WTC11 (cell line): Measurements from ENCODE around the gene VAMP4. TPM values are rescaled to one million over a fixed set of nuclear protein-coding genes. Genes with fewer than 3 reads are reported as not detected.

Experiments used
- ATAC-seq: fragments of 200-7000 bp; cut with Tn5 transposase; 2 replicates; pipeline ENCODE4 v1.10.0; 2021; ENCODE audit warnings: mild to moderate bottlenecking, moderate library complexity
- CTCF ChIA-PET: fragments of 300-600 bp; sonication (Branson Sonifier 250); formaldehyde crosslinking; loops from one replicate; lab custom pipeline; 2021; ENCODE audit warnings: antibody characterized with exemption; lab: Charles Lee
- POLR2A ChIA-PET: fragments of 350-600 bp; sonication (Branson Sonifier 250); formaldehyde crosslinking; loops from one replicate; lab custom pipeline; 2021; ENCODE audit warnings: antibody characterized with exemption; lab: Charles Lee
- DNase-seq: peaks from one replicate; pipeline ENCODE4 v3.0.0; 2021; ENCODE audit warnings: low spot score
- H3K27ac Mint-ChIP-seq: 2 replicates; pipeline ENCODE4 v1.8.0; 2021; ENCODE audit warnings: mixed read lengths
- H3K27me3 Mint-ChIP-seq: 2 replicates; pipeline ENCODE4 v1.8.0; 2021; ENCODE audit warnings: low read depth, mild to moderate bottlenecking, moderate library complexity, mixed read lengths
- H3K36me3 Mint-ChIP-seq: 2 replicates; pipeline ENCODE4 v1.8.0; 2021; ENCODE audit warnings: mixed read lengths
- H3K4me1 Mint-ChIP-seq: 2 replicates; pipeline ENCODE4 v1.8.0; 2022; ENCODE audit warnings: mixed read lengths
- H3K4me3 Mint-ChIP-seq: 2 replicates; pipeline ENCODE4 v1.8.0; 2021; ENCODE audit warnings: mild to moderate bottlenecking, moderate library complexity, mixed read lengths
- H3K9me3 Mint-ChIP-seq: 2 replicates; pipeline ENCODE4 v1.8.0; 2021; ENCODE audit warnings: mixed read lengths
- AFF4 ChIP-seq: sonication (generic); formaldehyde crosslinking; IDR thresholded peaks from 2 replicates; pipeline ENCODE4 v1.8.1; 2023; ENCODE audit warnings: mild to moderate bottlenecking, missing genetic modification reagents, borderline replicate concordance
- AR ChIP-seq: fragments of 250-450 bp; sonication (Bioruptor Pico); IDR thresholded peaks from 2 replicates; pipeline ENCODE4 v1.9.0; 2021; ENCODE audit warnings: mild to moderate bottlenecking
- ARID4B ChIP-seq: sonication (generic); formaldehyde crosslinking; IDR thresholded peaks from 2 replicates; pipeline ENCODE4 v1.8.0; 2023; ENCODE audit warnings: missing genetic modification reagents, mild to moderate bottlenecking, borderline replicate concordance
- E2F4 ChIP-seq: sonication (generic); formaldehyde crosslinking; IDR thresholded peaks from 2 replicates; pipeline ENCODE4 v1.8.1; 2022; ENCODE audit warnings: low read depth, mild to moderate bottlenecking, moderate library complexity, missing genetic modification reagents, borderline replicate concordance
- ELF4 ChIP-seq: sonication (generic); formaldehyde crosslinking; IDR thresholded peaks from 2 replicates; pipeline ENCODE4 v1.8.1; 2022; ENCODE audit warnings: low read depth, mild to moderate bottlenecking, moderate library complexity, missing genetic modification reagents
- NR1H2 ChIP-seq: sonication (generic); formaldehyde crosslinking; IDR thresholded peaks from 2 replicates; pipeline ENCODE4 v1.9.0; 2021; ENCODE audit warnings: mild to moderate bottlenecking, moderate library complexity, missing genetic modification reagents
- NR3C1 ChIP-seq: sonication (generic); formaldehyde crosslinking; conservative IDR thresholded peaks from 2 replicates; pipeline ENCODE4 v1.8.1; 2023; ENCODE audit warnings: low read depth, mild to moderate bottlenecking, missing genetic modification reagents
- OVOL2 ChIP-seq: fragments of 250-450 bp; sonication (Bioruptor Pico); IDR thresholded peaks from 2 replicates; pipeline ENCODE4 v1.9.0; 2021; ENCODE audit warnings: mild to moderate bottlenecking, borderline replicate concordance
- PREB ChIP-seq: sonication (generic); formaldehyde crosslinking; IDR thresholded peaks from 2 replicates; pipeline ENCODE4 v1.8.1; 2022; ENCODE audit warnings: mild to moderate bottlenecking, missing genetic modification reagents, moderate library complexity, borderline replicate concordance
- USF1 ChIP-seq: sonication (generic); formaldehyde crosslinking; IDR thresholded peaks from 2 replicates; pipeline ENCODE4 v1.8.0; 2022; ENCODE audit warnings: mild to moderate bottlenecking, missing genetic modification reagents
- ZNF121 ChIP-seq: sonication (generic); formaldehyde crosslinking; IDR thresholded peaks from 2 replicates; pipeline ENCODE4 v1.8.0; 2023; ENCODE audit warnings: missing genetic modification reagents
- ZNF219 ChIP-seq: sonication (generic); formaldehyde crosslinking; IDR thresholded peaks from 2 replicates; pipeline ENCODE4 v1.8.0; 2023; ENCODE audit warnings: missing genetic modification reagents, mild to moderate bottlenecking, borderline replicate concordance
- ZNF416 ChIP-seq: fragments of 250-450 bp; sonication (Bioruptor Pico); IDR thresholded peaks from 2 replicates; pipeline ENCODE4 v1.9.0; 2021; ENCODE audit warnings: mild to moderate bottlenecking, inconsistent platforms
- total RNA-seq: library from RNA; stranded (reverse); gene quantifications from 3 replicates; pipeline ENCODE4 v1.2.3, GENCODE V29; 2021

The VAMP4 gene
- total RNA-seq, 1 experiment from 2014 or later: 11.4 TPM

- TF ChIP-seq E2F4 (CRISPR knock-in tag): no peak
- no peak for TF ChIP-seq ARID4B (CRISPR knock-in tag)
- no peak for TF ChIP-seq ZNF219 (CRISPR knock-in tag)
- TF ChIP-seq ELF4 (CRISPR knock-in tag): no peak
- TF ChIP-seq AR (CRISPR knock-in tag): no peak
- TF ChIP-seq NR1H2 (CRISPR knock-in tag): no peak
- no peak for TF ChIP-seq USF1 (CRISPR knock-in tag)
- TF ChIP-seq, all 79 proteins: peak for 0
These were observed 77.8 kb downstream of the VAMP4 start (continued) for GRCh38 chr1:171663854-171664575.

GRCh38 chr1:171663036-171663853 lies 78.6 kb downstream of the VAMP4 start:
- Mint-ChIP-seq H3K9me3 (peaks cover 16% of the 10 kb centered on the region; the same call in 1 of the 2 replicates), H3K36me3 (no peaks in the 10 kb centered on the region), H3K27ac (no peak overlapping the region), H3K27me3 (no peaks in the 10 kb centered on the region), H3K4me3 (no peak overlapping the region), H3K4me1 (peaks cover 11% of the 10 kb centered on the region)
- POLR2A ChIA-PET: no interaction called here
- DNase-seq (no peak), ATAC-seq (no peak)
- CTCF ChIA-PET: interaction anchor here (0.8 to 1.6 kb wide), 2 partner anchors 8 to 19 kb away, joined by 6 read pairs; no protein-coding TSS in a partner anchor
- TF ChIP-seq ARID4B (CRISPR knock-in tag) (no peak), ZNF416 (CRISPR knock-in tag) (no peak), NR3C1 (CRISPR knock-in tag) (no peak), PREB (no peak), NR1H2 (CRISPR knock-in tag) (no peak), AFF4 (CRISPR knock-in tag) (no peak), ZNF121 (CRISPR knock-in tag) (no peak), OVOL2 (no peak)
